HepG2 (cell line): ENCODE data around the gene FAM156A. TPM values are rescaled to one million over a fixed set of nuclear protein-coding genes. Genes with fewer than 3 reads are reported as not detected.

Experiments
- BCL3 ChIP-seq: sonication (generic); formaldehyde crosslinking; IDR thresholded peaks from 2 replicates; pipeline ENCODE4 v1.5.1; 2020; ENCODE audit warnings: mild to moderate bottlenecking, missing genetic modification reagents, moderate library complexity
- GATAD1 ChIP-seq: IDR thresholded peaks from 2 replicates; pipeline ENCODE4 v1.6.1; 2016; ENCODE audit warnings: missing genetic modification reagents, missing compliant biosample characterization
- GTF3A ChIP-seq: sonication (generic); formaldehyde crosslinking; conservative IDR thresholded peaks from 2 replicates; pipeline ENCODE4 v1.4.0; 2020; ENCODE audit warnings: mild to moderate bottlenecking, missing genetic modification reagents
- HDAC1 ChIP-seq: sonication (generic); formaldehyde crosslinking; IDR thresholded peaks from 2 replicates; pipeline ENCODE4 v1.5.1; 2020; ENCODE audit warnings: mild to moderate bottlenecking, missing genetic modification reagents
- HIVEP1 ChIP-seq: sonication (generic); formaldehyde crosslinking; IDR thresholded peaks from 2 replicates; pipeline ENCODE4 v1.4.0; 2020; ENCODE audit warnings: mild to moderate bottlenecking, missing genetic modification reagents
- JUNB ChIP-seq: sonication (generic); formaldehyde crosslinking; IDR thresholded peaks from 2 replicates; pipeline ENCODE4 v1.8.0; 2022; ENCODE audit warnings: missing genetic modification reagents, mild to moderate bottlenecking, borderline replicate concordance
- LBX2 ChIP-seq: sonication (generic); formaldehyde crosslinking; IDR thresholded peaks from 2 replicates; pipeline ENCODE4 v1.5.0; 2020; ENCODE audit warnings: missing genetic modification reagents, mild to moderate bottlenecking, borderline replicate concordance
- MTA3 ChIP-seq: sonication (generic); formaldehyde crosslinking; IDR thresholded peaks from 2 replicates; pipeline ENCODE4 v1.4.0; 2020; ENCODE audit warnings: missing genetic modification reagents
- NR2C2 ChIP-seq: sonication (generic); formaldehyde crosslinking; IDR thresholded peaks from 2 replicates; pipeline ENCODE4 v1.4.0; 2020; ENCODE audit warnings: missing genetic modification reagents, mild to moderate bottlenecking, moderate library complexity, borderline replicate concordance
- RNF2 ChIP-seq: fragments of 450-650 bp; conservative IDR thresholded peaks from 2 replicates; pipeline ENCODE4 v1.6.1; 2016; ENCODE audit warnings: low read depth
- SALL1 ChIP-seq: sonication (generic); formaldehyde crosslinking; IDR thresholded peaks from 2 replicates; pipeline ENCODE4 v1.8.0; 2022; ENCODE audit warnings: mild to moderate bottlenecking, missing genetic modification reagents
- SP4 ChIP-seq: sonication (generic); formaldehyde crosslinking; IDR thresholded peaks from 2 replicates; pipeline ENCODE4 v1.8.1; 2023; ENCODE audit warnings: mild to moderate bottlenecking, missing genetic modification reagents
- TRIM24 ChIP-seq: sonication (generic); formaldehyde crosslinking; IDR thresholded peaks from 2 replicates; pipeline ENCODE4 v1.8.0; 2022; ENCODE audit warnings: mild to moderate bottlenecking, missing genetic modification reagents
- WIZ ChIP-seq: sonication (generic); formaldehyde crosslinking; IDR thresholded peaks from 2 replicates; pipeline ENCODE4 v1.5.1; 2020; ENCODE audit warnings: mild to moderate bottlenecking, missing genetic modification reagents
- ZMAT3 ChIP-seq: sonication (generic); formaldehyde crosslinking; conservative IDR thresholded peaks from 2 replicates; pipeline ENCODE4 v1.7.0; 2021; ENCODE audit warnings: missing genetic modification reagents
- ZNF205 ChIP-seq: IDR thresholded peaks from 2 replicates; pipeline ENCODE4 v1.6.1; 2018; ENCODE audit warnings: missing biosample characterization, missing genetic modification reagents
- ZNF260 ChIP-seq: sonication (generic); formaldehyde crosslinking; IDR thresholded peaks from 2 replicates; pipeline ENCODE4 v1.4.0; 2020; ENCODE audit warnings: missing genetic modification reagents, low read depth, mild to moderate bottlenecking, borderline replicate concordance
- ZNF772 ChIP-seq: sonication (generic); formaldehyde crosslinking; IDR thresholded peaks from 2 replicates; pipeline ENCODE4 v1.5.0; 2020; ENCODE audit warnings: mild to moderate bottlenecking, missing genetic modification reagents
- ZNF850 ChIP-seq: sonication (generic); formaldehyde crosslinking; conservative IDR thresholded peaks from 2 replicates; pipeline ENCODE4 v1.9.0; 2021; ENCODE audit warnings: mild to moderate bottlenecking, missing genetic modification reagents
- ZSCAN25 ChIP-seq: sonication (generic); formaldehyde crosslinking; IDR thresholded peaks from 2 replicates; pipeline ENCODE4 v1.8.0; 2022; ENCODE audit warnings: mild to moderate bottlenecking, missing genetic modification reagents
- polyA plus RNA-seq, 8 experiments: library from polyadenylated mRNA; depleted of rRNA in 3 of 8; stranded (reverse) in 7 of 8; unstranded in 1 of 8; fragments of >200 nt; fragmentation: Illumina TruSeq in 4 of 8; extraction: Trizol in 4 of 8; gene quantifications; 2 replicates each; pipeline versions ENCODE4 v1.2.1 to v1.2.3, GENCODE V29; 2011 to 2016; ENCODE audit warnings: low read depth in 4 of 8, missing spikeins in 1 of 8, mixed read lengths in 1 of 8; ENCODE audit not compliant: insufficient read depth in 1 of 8
- total RNA-seq, 5 experiments: library from RNA; depleted of rRNA; stranded (reverse); fragments of >200 nt; fragmentation: Illumina TruSeq; extraction: Trizol; gene quantifications; 2 replicates each; pipeline ENCODE4 v1.2.3, GENCODE V29; 2016; ENCODE audit warnings: low read depth in 1 of 5
- TF ChIP-seq, protein P1 (sequence below): sonication (generic); formaldehyde crosslinking; IDR thresholded peaks from 2 replicates; pipeline ENCODE4 v1.8.1; 2023; ENCODE audit warnings: mild to moderate bottlenecking, missing genetic modification reagents
- TF ChIP-seq, protein P2 (sequence below): sonication (generic); formaldehyde crosslinking; IDR thresholded peaks from 2 replicates; pipeline ENCODE4 v1.4.0; 2020; ENCODE audit warnings: mild to moderate bottlenecking, missing genetic modification reagents
- TF ChIP-seq, protein P3 (sequence below): sonication (generic); formaldehyde crosslinking; IDR thresholded peaks from 2 replicates; pipeline ENCODE4 v1.8.1; 2023; ENCODE audit warnings: mild to moderate bottlenecking, moderate library complexity, missing genetic modification reagents

Gene FAM156A
- total and polyA plus RNA-seq, 2 of the 13 experiments (the other 11 are each of a cell fraction or from before 2014, with no cell fraction given): 15.4 to 53.8 TPM

GRCh38 chrX:52995135-52995986 is 37.0 kb upstream of the FAM156A start (continued):
- TF ChIP-seq TRIM24 (no peak), SALL1 (CRISPR knock-in tag) (0 out of 2 replicates have a peak, but pooled peaks have one; percentile 11), HDAC1 (peak; percentile 42; the same call in 1 of the 2 replicates), JUNB (CRISPR knock-in tag) (no peak), ZNF772 (no peak), SP4 (CRISPR knock-in tag) (peak; percentile 53; the same call in 1 of the 2 replicates), RNF2 (0 out of 2 replicates have a peak, but pooled peaks have one; percentile 29), ZNF205 (CRISPR knock-in tag) (no peak), ZMAT3 (0 out of 2 replicates have a peak, but pooled peaks have one; percentile 33), GTF3A (no peak), ZSCAN25 (CRISPR knock-in tag) (no peak), BCL3 (no peak), WIZ (CRISPR knock-in tag) (no peak), ZNF850 (no peak), GATAD1 (CRISPR knock-in tag) (peak; percentile 85), MTA3 (CRISPR knock-in tag) (no peak), HIVEP1 (CRISPR knock-in tag) (no peak), ZNF260 (CRISPR knock-in tag) (no peak), LBX2 (CRISPR knock-in tag) (no peak), NR2C2 (CRISPR knock-in tag) (peak; percentile 99)
- TF ChIP-seq, protein P1, sequence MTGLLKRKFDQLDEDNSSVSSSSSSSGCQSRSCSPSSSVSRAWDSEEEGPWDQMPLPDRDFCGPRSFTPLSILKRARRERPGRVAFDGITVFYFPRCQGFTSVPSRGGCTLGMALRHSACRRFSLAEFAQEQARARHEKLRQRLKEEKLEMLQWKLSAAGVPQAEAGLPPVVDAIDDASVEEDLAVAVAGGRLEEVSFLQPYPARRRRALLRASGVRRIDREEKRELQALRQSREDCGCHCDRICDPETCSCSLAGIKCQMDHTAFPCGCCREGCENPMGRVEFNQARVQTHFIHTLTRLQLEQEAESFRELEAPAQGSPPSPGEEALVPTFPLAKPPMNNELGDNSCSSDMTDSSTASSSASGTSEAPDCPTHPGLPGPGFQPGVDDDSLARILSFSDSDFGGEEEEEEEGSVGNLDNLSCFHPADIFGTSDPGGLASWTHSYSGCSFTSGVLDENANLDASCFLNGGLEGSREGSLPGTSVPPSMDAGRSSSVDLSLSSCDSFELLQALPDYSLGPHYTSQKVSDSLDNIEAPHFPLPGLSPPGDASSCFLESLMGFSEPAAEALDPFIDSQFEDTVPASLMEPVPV (CRISPR knock-in tag): no peak; the same call in 1 of the 2 replicates
- TF ChIP-seq, protein P2, sequence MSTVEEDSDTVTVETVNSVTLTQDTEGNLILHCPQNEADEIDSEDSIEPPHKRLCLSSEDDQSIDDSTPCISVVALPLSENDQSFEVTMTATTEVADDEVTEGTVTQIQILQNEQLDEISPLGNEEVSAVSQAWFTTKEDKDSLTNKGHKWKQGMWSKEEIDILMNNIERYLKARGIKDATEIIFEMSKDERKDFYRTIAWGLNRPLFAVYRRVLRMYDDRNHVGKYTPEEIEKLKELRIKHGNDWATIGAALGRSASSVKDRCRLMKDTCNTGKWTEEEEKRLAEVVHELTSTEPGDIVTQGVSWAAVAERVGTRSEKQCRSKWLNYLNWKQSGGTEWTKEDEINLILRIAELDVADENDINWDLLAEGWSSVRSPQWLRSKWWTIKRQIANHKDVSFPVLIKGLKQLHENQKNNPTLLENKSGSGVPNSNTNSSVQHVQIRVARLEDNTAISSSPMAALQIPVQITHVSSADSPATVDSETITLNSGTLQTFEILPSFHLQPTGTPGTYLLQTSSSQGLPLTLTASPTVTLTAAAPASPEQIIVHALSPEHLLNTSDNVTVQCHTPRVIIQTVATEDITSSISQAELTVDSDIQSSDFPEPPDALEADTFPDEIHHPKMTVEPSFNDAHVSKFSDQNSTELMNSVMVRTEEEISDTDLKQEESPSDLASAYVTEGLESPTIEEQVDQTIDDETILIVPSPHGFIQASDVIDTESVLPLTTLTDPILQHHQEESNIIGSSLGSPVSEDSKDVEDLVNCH (CRISPR knock-in tag): no peak
- TF ChIP-seq, protein P3, sequence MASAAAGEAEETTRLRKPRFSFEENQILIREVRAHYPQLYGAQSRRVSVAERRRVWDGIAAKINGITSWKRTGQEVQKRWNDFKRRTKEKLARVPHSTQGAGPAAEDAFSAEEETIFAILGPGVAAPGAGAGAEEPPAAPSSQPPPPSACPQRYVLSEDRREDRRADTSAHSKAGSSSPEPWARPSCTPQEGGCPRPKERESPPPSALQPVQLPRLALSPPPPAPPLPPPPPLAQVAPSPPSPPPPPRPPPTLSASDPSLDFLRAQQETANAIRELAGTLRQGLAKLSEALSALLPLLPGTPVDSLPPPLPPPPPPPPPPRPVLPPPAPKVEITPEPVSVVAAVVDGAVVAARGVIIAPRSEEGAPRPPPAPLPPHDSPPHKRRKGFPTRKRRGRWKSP (CRISPR knock-in tag): peak; percentile 63; the same call in 1 of the 2 replicates
